ENCODE measurements around the gene NTN1. TPM values are rescaled to one million over a fixed set of nuclear protein-coding genes. Genes with fewer than 3 reads are reported as not detected.

Gene NTN1
- polyA plus RNA-seq, 1 donor from 2014 or later, result 16.2 TPM

- TF ChIP-seq SMC3 (conservative IDR thresholded peaks at IDR 0.05; ENCODE audit: poor library complexity), result no peak
- no peak for TF ChIP-seq EZH2 (IDR thresholded peaks at IDR 0.05; ENCODE audit: borderline replicate concordance, insufficient read depth, low read length, poor library complexity, severe bottlenecking)
- no peak for TF ChIP-seq MXI1 (conservative IDR thresholded peaks at IDR 0.05; ENCODE audit: poor library complexity, severe bottlenecking)
- no peak for TF ChIP-seq RAD21 (conservative IDR thresholded peaks at IDR 0.05)
- no peak for TF ChIP-seq POLR2AphosphoS5 (IDR thresholded peaks at IDR 0.05)
- no peak for TF ChIP-seq EP300 (conservative IDR thresholded peaks at IDR 0.05; ENCODE audit: poor library complexity, severe bottlenecking)
- no peak for TF ChIP-seq REST (IDR thresholded peaks at IDR 0.05; ENCODE audit: borderline replicate concordance)
- no peak for TF ChIP-seq TAF1 (IDR thresholded peaks at IDR 0.05; ENCODE audit: low read depth)
- no peak for TF ChIP-seq CTCF (IDR thresholded peaks at IDR 0.05; ENCODE audit: poor library complexity, severe bottlenecking)
- H3K27ac ChIP-seq (ENCODE audit: low read length), result no peak overlapping the region
- H3K36me3 ChIP-seq (ENCODE audit: insufficient read depth, low read length), result no peaks in the 10 kb centered on the region
- no peaks in the 10 kb centered on the region for H3K79me2 ChIP-seq (replicated peaks; ENCODE audit: insufficient read depth, low read length)
- H3K9ac ChIP-seq (ENCODE audit: low read length), result no peak overlapping the region
- no peaks in the 10 kb centered on the region for H3F3A ChIP-seq (ENCODE audit: insufficient read depth, low read length, poor library complexity, severe bottlenecking)
- no peaks in the 10 kb centered on the region for H3K9me2 ChIP-seq (ENCODE audit: insufficient read depth, low read length)
- H3K4me2 ChIP-seq (ENCODE audit: low read length), result no peak overlapping the region
- H2AFZ ChIP-seq (ENCODE audit: low read depth, low read length), result no peak overlapping the region
- H4K20me1 ChIP-seq (ENCODE audit: insufficient read depth), result no peaks in the 10 kb centered on the region
- H3K9me3 ChIP-seq (ENCODE audit: low read length), result no peaks in the 10 kb centered on the region
- no peak overlapping the region for H3K4me3 ChIP-seq (ENCODE audit: low read length)
- H3K27me3 ChIP-seq (ENCODE audit: insufficient read depth, low read depth, low read length), result no peaks in the 10 kb centered on the region
Measured at GRCh38 chr17:9050801-9051401, 29.6 kb downstream of the NTN1 start.

- TF ChIP-seq EZH2 (IDR thresholded peaks at IDR 0.05; ENCODE audit: borderline replicate concordance, insufficient read depth, low read length, poor library complexity, severe bottlenecking), result no peak
- TF ChIP-seq EP300 (conservative IDR thresholded peaks at IDR 0.05; ENCODE audit: poor library complexity, severe bottlenecking), result no peak
- TF ChIP-seq REST (IDR thresholded peaks at IDR 0.05; ENCODE audit: borderline replicate concordance), result no peak
- no peak for TF ChIP-seq SMC3 (conservative IDR thresholded peaks at IDR 0.05; ENCODE audit: poor library complexity)
- TF ChIP-seq CTCF (IDR thresholded peaks at IDR 0.05; ENCODE audit: poor library complexity, severe bottlenecking), result no peak
- TF ChIP-seq TAF1 (IDR thresholded peaks at IDR 0.05; ENCODE audit: low read depth), result no peak
- TF ChIP-seq RAD21 (conservative IDR thresholded peaks at IDR 0.05), result no peak
- no peak for TF ChIP-seq MXI1 (conservative IDR thresholded peaks at IDR 0.05; ENCODE audit: poor library complexity, severe bottlenecking)
- TF ChIP-seq POLR2AphosphoS5 (IDR thresholded peaks at IDR 0.05), result no peak
- Histone ChIP-seq H3F3A (ENCODE audit: insufficient read depth, low read length, poor library complexity, severe bottlenecking) (no peaks in the 10 kb centered on the region), H3K9ac (ENCODE audit: low read length) (no peak overlapping the region), H3K27ac (ENCODE audit: low read length) (no peak overlapping the region), H3K36me3 (ENCODE audit: insufficient read depth, low read length) (no peaks in the 10 kb centered on the region), H2AFZ (ENCODE audit: low read depth, low read length) (no peak overlapping the region), H3K79me2 (replicated peaks; ENCODE audit: insufficient read depth, low read length) (no peaks in the 10 kb centered on the region), H3K27me3 (ENCODE audit: insufficient read depth, low read depth, low read length) (no peaks in the 10 kb centered on the region), H3K4me3 (ENCODE audit: low read length) (no peak overlapping the region), H3K9me2 (ENCODE audit: insufficient read depth, low read length) (no peaks in the 10 kb centered on the region), H3K4me2 (ENCODE audit: low read length) (no peak overlapping the region), H4K20me1 (ENCODE audit: insufficient read depth) (no peaks in the 10 kb centered on the region), H3K9me3 (ENCODE audit: low read length) (no peaks in the 10 kb centered on the region)
Measured at GRCh38 chr17:9051561-9051960, 30.3 kb downstream of the NTN1 start.

Measured in neural cell (in vitro differentiated cells).